ENCODE measurements around the gene ANKRD42.

DNA sequence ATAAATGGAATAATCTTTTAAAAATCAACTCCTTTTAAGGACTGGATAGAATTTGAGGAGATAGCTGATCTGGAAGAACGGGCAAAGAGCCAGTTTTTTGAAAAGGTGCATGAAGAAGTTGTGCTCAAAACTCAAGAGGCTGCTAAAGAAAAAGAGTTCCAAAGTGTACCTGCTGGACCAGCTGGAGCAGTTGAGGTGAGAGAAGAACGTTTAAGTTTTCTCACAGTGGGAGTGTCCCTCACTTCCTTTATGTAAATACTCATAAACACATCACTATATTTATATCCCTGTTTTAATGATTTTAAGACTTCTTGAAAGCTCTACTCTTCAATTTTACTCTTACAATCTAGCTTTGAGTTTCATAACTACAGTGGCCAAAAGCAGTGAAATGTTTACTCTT lies 11.7 kb upstream of the ANKRD42 start:
- TF ChIP-seq EZH2 (optimal IDR thresholded peaks at IDR 0.05; ENCODE audit: low read depth, low read length), result no peak
- TF ChIP-seq, protein P1, sequence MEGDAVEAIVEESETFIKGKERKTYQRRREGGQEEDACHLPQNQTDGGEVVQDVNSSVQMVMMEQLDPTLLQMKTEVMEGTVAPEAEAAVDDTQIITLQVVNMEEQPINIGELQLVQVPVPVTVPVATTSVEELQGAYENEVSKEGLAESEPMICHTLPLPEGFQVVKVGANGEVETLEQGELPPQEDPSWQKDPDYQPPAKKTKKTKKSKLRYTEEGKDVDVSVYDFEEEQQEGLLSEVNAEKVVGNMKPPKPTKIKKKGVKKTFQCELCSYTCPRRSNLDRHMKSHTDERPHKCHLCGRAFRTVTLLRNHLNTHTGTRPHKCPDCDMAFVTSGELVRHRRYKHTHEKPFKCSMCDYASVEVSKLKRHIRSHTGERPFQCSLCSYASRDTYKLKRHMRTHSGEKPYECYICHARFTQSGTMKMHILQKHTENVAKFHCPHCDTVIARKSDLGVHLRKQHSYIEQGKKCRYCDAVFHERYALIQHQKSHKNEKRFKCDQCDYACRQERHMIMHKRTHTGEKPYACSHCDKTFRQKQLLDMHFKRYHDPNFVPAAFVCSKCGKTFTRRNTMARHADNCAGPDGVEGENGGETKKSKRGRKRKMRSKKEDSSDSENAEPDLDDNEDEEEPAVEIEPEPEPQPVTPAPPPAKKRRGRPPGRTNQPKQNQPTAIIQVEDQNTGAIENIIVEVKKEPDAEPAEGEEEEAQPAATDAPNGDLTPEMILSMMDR (IDR thresholded peaks at IDR 0.05; ENCODE audit: low read length), result no peak

Data from MM.1S (cell line).